MM.1S (cell line): Measurements from ENCODE around the gene APEH.

Experiments
- DNase-seq: peaks from one replicate; pipeline ENCODE4 v3.0.0-alpha.2; 2015
- H2AFZ ChIP-seq: fragments of 300-600 bp; sonication (generic); 2 replicates; pipeline ENCODE4 v1.6.0; 2016; ENCODE audit warnings: antibody characterized with exemption, low read length
- H3F3A ChIP-seq: fragments of 300-600 bp; sonication (generic); 2 replicates; pipeline ENCODE4 v1.6.1; 2016; ENCODE audit warnings: mild to moderate bottlenecking, antibody characterized with exemption, low read length, moderate library complexity, mixed read lengths; ENCODE audit not compliant: insufficient read depth
- H3K27ac ChIP-seq: fragments of 300-600 bp; sonication (generic); 2 replicates; pipeline ENCODE4 v1.5.1; 2016; ENCODE audit warnings: mild to moderate bottlenecking, low read length
- H3K27me3 ChIP-seq: fragments of 300-600 bp; sonication (generic); replicated peaks from 2 replicates; pipeline ENCODE4 v1.6.0; 2016; ENCODE audit warnings: low read length; ENCODE audit not compliant: insufficient read depth
- H3K36me3 ChIP-seq: fragments of 300-600 bp; sonication (generic); replicated peaks from 2 replicates; pipeline ENCODE4 v1.6.1; 2016; ENCODE audit warnings: mild to moderate bottlenecking, low read length, mixed read lengths; ENCODE audit not compliant: insufficient read depth
- H3K4me1 ChIP-seq: fragments of 300-600 bp; sonication (generic); 2 replicates; pipeline ENCODE4 v1.6.1; 2016; ENCODE audit warnings: low read length, mixed read lengths
- H3K4me2 ChIP-seq: fragments of 300-600 bp; sonication (generic); 2 replicates; pipeline ENCODE4 v1.6.0; 2016; ENCODE audit warnings: low read depth, low read length
- H3K4me3 ChIP-seq: fragments of 300-600 bp; sonication (generic); 2 replicates; pipeline ENCODE4 v1.5.1; 2016; ENCODE audit warnings: low read length, mixed read lengths
- H3K79me2 ChIP-seq: fragments of 300-600 bp; sonication (generic); 2 replicates; pipeline ENCODE4 v1.6.1; 2016; ENCODE audit warnings: mixed run types, low read length, mixed read lengths
- H3K9ac ChIP-seq: fragments of 300-600 bp; sonication (generic); 2 replicates; pipeline ENCODE4 v1.6.1; 2016; ENCODE audit warnings: low read length, mixed read lengths
- H3K9me2 ChIP-seq: fragments of 300-600 bp; sonication (generic); replicated peaks from 2 replicates; pipeline ENCODE4 v1.6.1; 2016; ENCODE audit warnings: mild to moderate bottlenecking, low read length, mixed read lengths; ENCODE audit not compliant: insufficient read depth
- H3K9me3 ChIP-seq: fragments of 300-600 bp; sonication (generic); replicated peaks from 2 replicates; pipeline ENCODE4 v1.6.1; 2016; ENCODE audit warnings: mild to moderate bottlenecking, low read length, mixed read lengths; ENCODE audit not compliant: insufficient read depth
- H4K20me1 ChIP-seq: fragments of 300-600 bp; sonication (generic); 2 replicates; pipeline ENCODE4 v1.6.1; 2016; ENCODE audit warnings: mild to moderate bottlenecking, low read length, moderate library complexity, mixed read lengths; ENCODE audit not compliant: insufficient read depth
- CTCF ChIP-seq: fragments of 300-600 bp; sonication (generic); IDR thresholded peaks from 2 replicates; pipeline ENCODE4 v1.5.1; 2016; ENCODE audit warnings: antibody characterized with exemption, low read length, mixed read lengths
- EZH2 ChIP-seq: fragments of 300-600 bp; sonication (generic); optimal IDR thresholded peaks from 2 replicates; pipeline ENCODE3; 2017; ENCODE audit warnings: low read depth, mild to moderate bottlenecking, antibody characterized with exemption, low read length, mixed read lengths
- EZH2phosphoT487 ChIP-seq: fragments of 300-600 bp; sonication (generic); IDR thresholded peaks from 2 replicates; pipeline ENCODE4 v1.6.1; 2018; ENCODE audit warnings: antibody characterized with exemption, low read length

The APEH gene

GRCh38 chr3:49680493-49681231 lies 6.5 kb downstream of the APEH start:
- H3K9ac ChIP-seq = no peak overlapping the region
- H2AFZ ChIP-seq = no peak overlapping the region
- H3K36me3 ChIP-seq = no peaks in the 10 kb centered on the region
- no peaks in the 10 kb centered on the region for H3F3A ChIP-seq
- no peaks in the 10 kb centered on the region for H3K9me2 ChIP-seq
- no peak for DNase-seq
- no peak for TF ChIP-seq CTCF
- TF ChIP-seq EZH2 = no peak
- TF ChIP-seq EZH2phosphoT487 = no peak
- no peaks in the 10 kb centered on the region for H3K4me1 ChIP-seq
- no peaks in the 10 kb centered on the region for H4K20me1 ChIP-seq
- H3K79me2 ChIP-seq = peaks cover 11% of the 10 kb centered on the region; the same call in 1 of the 2 replicates
- H3K27me3 ChIP-seq = no peaks in the 10 kb centered on the region
- no peak overlapping the region for H3K4me3 ChIP-seq
- H3K9me3 ChIP-seq = no peaks in the 10 kb centered on the region
- H3K27ac ChIP-seq = no peak overlapping the region
- no peak overlapping the region for H3K4me2 ChIP-seq

- Histone ChIP-seq H3K9me2 (no peaks in the 10 kb centered on the region), H3K27ac (no peak overlapping the region), H3K9me3 (no peaks in the 10 kb centered on the region), H3F3A (no peaks in the 10 kb centered on the region), H3K9ac (no peak overlapping the region), H3K4me2 (no peak overlapping the region), H3K27me3 (no peaks in the 10 kb centered on the region), H3K4me3 (no peak overlapping the region), H3K36me3 (no peaks in the 10 kb centered on the region), H3K79me2 (peaks cover 6% of the 10 kb centered on the region; the same call in 1 of the 2 replicates), H3K4me1 (no peaks in the 10 kb centered on the region), H2AFZ (no peak overlapping the region), H4K20me1 (no peaks in the 10 kb centered on the region)
- no peak for DNase-seq
- no peak for TF ChIP-seq EZH2phosphoT487
- no peak for TF ChIP-seq CTCF
- TF ChIP-seq EZH2 = no peak
These were observed 7.0 kb downstream of the APEH start for GRCh38 chr3:49681232-49681522.

- Histone ChIP-seq H4K20me1 (no peaks in the 10 kb centered on the region), H3K79me2 (0 out of 2 replicates have a peak, but pooled peaks cover 3% of the 10 kb centered on the region), H3F3A (no peaks in the 10 kb centered on the region), H3K4me2 (no peak overlapping the region), H3K27me3 (no peaks in the 10 kb centered on the region), H3K36me3 (no peaks in the 10 kb centered on the region), H3K27ac (no peak overlapping the region), H3K9me2 (no peaks in the 10 kb centered on the region), H3K4me3 (no peak overlapping the region), H2AFZ (no peak overlapping the region), H3K4me1 (no peaks in the 10 kb centered on the region), H3K9me3 (no peaks in the 10 kb centered on the region), H3K9ac (no peak overlapping the region)
- DNase-seq = no peak
- TF ChIP-seq EZH2phosphoT487 (no peak), CTCF (no peak), EZH2 (no peak)
These were observed 7.4 kb downstream of the APEH start for GRCh38 chr3:49681543-49681942.
